WTC11 (cell line): ENCODE results near the gene GIGYF2. TPM values are rescaled to one million over a fixed set of nuclear protein-coding genes. Genes with fewer than 3 reads are reported as not detected.

Experiments
- ATAC-seq: fragments of 200-7000 bp; cut with Tn5 transposase; 2 replicates; pipeline ENCODE4 v1.10.0; 2021; ENCODE audit warnings: mild to moderate bottlenecking, moderate library complexity
- Bru-seq: library from RNA; stranded (reverse); fragments of 400-500 nt; gene quantifications from one replicate; lab custom pipeline; 2021; lab: Mats Ljungman, UMichigan
- CTCF ChIA-PET: fragments of 300-600 bp; sonication (Branson Sonifier 250); formaldehyde crosslinking; loops from one replicate; lab custom pipeline; 2021; ENCODE audit warnings: antibody characterized with exemption; lab: Charles Lee
- POLR2A ChIA-PET: fragments of 350-600 bp; sonication (Branson Sonifier 250); formaldehyde crosslinking; loops from one replicate; lab custom pipeline; 2021; ENCODE audit warnings: antibody characterized with exemption; lab: Charles Lee
- DNase-seq: peaks from one replicate; pipeline ENCODE4 v3.0.0; 2021; ENCODE audit warnings: low spot score
- H3K27ac Mint-ChIP-seq: 2 replicates; pipeline ENCODE4 v1.8.0; 2021; ENCODE audit warnings: mixed read lengths
- H3K27me3 Mint-ChIP-seq: 2 replicates; pipeline ENCODE4 v1.8.0; 2021; ENCODE audit warnings: low read depth, mild to moderate bottlenecking, moderate library complexity, mixed read lengths
- H3K36me3 Mint-ChIP-seq: 2 replicates; pipeline ENCODE4 v1.8.0; 2021; ENCODE audit warnings: mixed read lengths
- H3K4me1 Mint-ChIP-seq: 2 replicates; pipeline ENCODE4 v1.8.0; 2022; ENCODE audit warnings: mixed read lengths
- H3K4me3 Mint-ChIP-seq: 2 replicates; pipeline ENCODE4 v1.8.0; 2021; ENCODE audit warnings: mild to moderate bottlenecking, moderate library complexity, mixed read lengths
- H3K9me3 Mint-ChIP-seq: 2 replicates; pipeline ENCODE4 v1.8.0; 2021; ENCODE audit warnings: mixed read lengths
- ARID4B ChIP-seq: sonication (generic); formaldehyde crosslinking; IDR thresholded peaks from 2 replicates; pipeline ENCODE4 v1.8.0; 2023; ENCODE audit warnings: missing genetic modification reagents, mild to moderate bottlenecking, borderline replicate concordance
- ATF1 ChIP-seq: sonication (generic); formaldehyde crosslinking; IDR thresholded peaks from 2 replicates; pipeline ENCODE4 v1.8.1; 2023; ENCODE audit warnings: mild to moderate bottlenecking, moderate library complexity, missing genetic modification reagents
- E2F1 ChIP-seq: sonication (generic); formaldehyde crosslinking; IDR thresholded peaks from 2 replicates; pipeline ENCODE4 v1.8.0; 2022; ENCODE audit warnings: mild to moderate bottlenecking, missing genetic modification reagents
- E2F4 ChIP-seq: sonication (generic); formaldehyde crosslinking; IDR thresholded peaks from 2 replicates; pipeline ENCODE4 v1.8.1; 2022; ENCODE audit warnings: low read depth, mild to moderate bottlenecking, moderate library complexity, missing genetic modification reagents, borderline replicate concordance
- ELF4 ChIP-seq: sonication (generic); formaldehyde crosslinking; IDR thresholded peaks from 2 replicates; pipeline ENCODE4 v1.8.1; 2022; ENCODE audit warnings: low read depth, mild to moderate bottlenecking, moderate library complexity, missing genetic modification reagents
- ETV6 ChIP-seq: sonication (generic); formaldehyde crosslinking; IDR thresholded peaks from 2 replicates; pipeline ENCODE4 v1.8.1; 2022; ENCODE audit warnings: mild to moderate bottlenecking, missing genetic modification reagents
- FOXP1 ChIP-seq: sonication (generic); formaldehyde crosslinking; IDR thresholded peaks from 2 replicates; pipeline ENCODE4 v1.8.0; 2022; ENCODE audit warnings: missing genetic modification reagents, mild to moderate bottlenecking, moderate library complexity, borderline replicate concordance
- FOXP4 ChIP-seq: sonication (generic); formaldehyde crosslinking; IDR thresholded peaks from 2 replicates; pipeline ENCODE4 v1.8.0; 2022; ENCODE audit warnings: mild to moderate bottlenecking, missing genetic modification reagents
- GABPB1 ChIP-seq: sonication (generic); formaldehyde crosslinking; IDR thresholded peaks from 2 replicates; pipeline ENCODE4 v1.8.1; 2023; ENCODE audit warnings: mild to moderate bottlenecking, missing genetic modification reagents
- HMGXB4 ChIP-seq: sonication (generic); formaldehyde crosslinking; IDR thresholded peaks from 2 replicates; pipeline ENCODE4 v1.8.1; 2023; ENCODE audit warnings: mild to moderate bottlenecking, moderate library complexity, missing genetic modification reagents
- MYBL2 ChIP-seq: sonication (generic); formaldehyde crosslinking; IDR thresholded peaks from 2 replicates; pipeline ENCODE4 v1.8.1; 2023; ENCODE audit warnings: mild to moderate bottlenecking, moderate library complexity, missing genetic modification reagents
- NFATC4 ChIP-seq: fragments of 250-450 bp; sonication (Bioruptor Pico); IDR thresholded peaks from 2 replicates; pipeline ENCODE4 v1.9.0; 2021; ENCODE audit warnings: mild to moderate bottlenecking
- NFE2L1 ChIP-seq: sonication (generic); formaldehyde crosslinking; IDR thresholded peaks from 2 replicates; pipeline ENCODE4 v1.8.1; 2023; ENCODE audit warnings: missing genetic modification reagents
- NR1H2 ChIP-seq: sonication (generic); formaldehyde crosslinking; IDR thresholded peaks from 2 replicates; pipeline ENCODE4 v1.9.0; 2021; ENCODE audit warnings: mild to moderate bottlenecking, moderate library complexity, missing genetic modification reagents
- NR2C2 ChIP-seq: sonication (generic); formaldehyde crosslinking; IDR thresholded peaks from 2 replicates; pipeline ENCODE4 v1.8.0; 2022; ENCODE audit warnings: mild to moderate bottlenecking, missing genetic modification reagents
- PRDM15 ChIP-seq: sonication (generic); formaldehyde crosslinking; IDR thresholded peaks from 2 replicates; pipeline ENCODE4 v1.8.0; 2022; ENCODE audit warnings: missing genetic modification reagents
- PRRX2 ChIP-seq: fragments of 250-450 bp; sonication (Bioruptor Pico); IDR thresholded peaks from 2 replicates; pipeline ENCODE4 v1.8.0; 2021; ENCODE audit warnings: mild to moderate bottlenecking
- TCF7 ChIP-seq: sonication (generic); formaldehyde crosslinking; IDR thresholded peaks from 2 replicates; pipeline ENCODE4 v1.8.0; 2022; ENCODE audit warnings: mild to moderate bottlenecking, low read depth, missing genetic modification reagents, moderate library complexity
- ZNF219 ChIP-seq: sonication (generic); formaldehyde crosslinking; IDR thresholded peaks from 2 replicates; pipeline ENCODE4 v1.8.0; 2023; ENCODE audit warnings: missing genetic modification reagents, mild to moderate bottlenecking, borderline replicate concordance
- ZNF232 ChIP-seq: sonication (generic); formaldehyde crosslinking; IDR thresholded peaks from 2 replicates; pipeline ENCODE4 v1.8.0; 2022; ENCODE audit warnings: mild to moderate bottlenecking, missing genetic modification reagents
- ZNF423 ChIP-seq: fragments of 250-450 bp; sonication (Bioruptor Pico); IDR thresholded peaks from 2 replicates; pipeline ENCODE4 v2.1.2; 2022; ENCODE audit warnings: mild to moderate bottlenecking, moderate library complexity
- long read RNA-seq, 3 experiments: library from RNA in 1 of 3; library from capped mRNA in 1 of 3; library from polyadenylated mRNA in 1 of 3; unstranded in 2 of 3; stranded (forward) in 1 of 3; transcript quantifications; one replicate each; pipeline ENCODE4 v2.0.0, GENCODE V29; 2021
- total RNA-seq: library from RNA; stranded (reverse); gene quantifications from 3 replicates; pipeline ENCODE4 v1.2.3, GENCODE V29; 2021

The GIGYF2 gene
- total RNA-seq (49.3 to 53.1 TPM (median 52.0 TPM) in 3 replicates), Bru-seq, nascent RNA (percentile 85 among the genes with signal in this experiment)
- long read RNA-seq, experiment 1, full-length matches to known transcripts = 35 of 163 reads
- long read RNA-seq, experiment 1, partial matches to known transcripts = 45 of 163 reads
- long read RNA-seq, experiment 1, other reads (novel, unspliced or antisense) = 83 of 163 reads
- long read RNA-seq, experiment 2, partial matches to known transcripts = 18 of 28 reads
- long read RNA-seq, experiment 2, other reads (novel, unspliced or antisense) = 9 of 28 reads
- long read RNA-seq, experiment 3, partial matches to known transcripts = 3 of 7 reads
- long read RNA-seq, experiment 3, other reads (novel, unspliced or antisense) = 3 of 7 reads

GRCh38 chr2:232697059-232697806 lies at the start of gene GIGYF2:
Gene GIGYF2 (plus strand): TSS chr2:232697331. CDS start chr2:232735198, 37,867 bp downstream.
- Mint-ChIP-seq H3K36me3 (peaks cover 7% of the 10 kb centered on the region; the same call in 1 of the 2 replicates), H3K27ac (peak within 1 kb of the TSS; percentile 78), H3K4me1 (peaks cover 33% of the 10 kb centered on the region), H3K27me3 (no peaks in the 10 kb centered on the region), H3K9me3 (0 out of 2 replicates have a peak, but pooled peaks cover 3% of the 10 kb centered on the region), H3K4me3 (peak within 1 kb of the TSS; percentile 98)
- POLR2A ChIA-PET = no interaction called here
- DNase-seq (peak; percentile 98), ATAC-seq (peak; percentile 93)
- CTCF ChIA-PET = interaction anchor here (0.9 to 1.0 kb wide), 2 partner anchors 10 to 12 kb away, joined by 3 to 5 read pairs; no protein-coding TSS in a partner anchor
- peak; percentile 60 for TF ChIP-seq ETV6 (CRISPR knock-in tag)
- TF ChIP-seq ZNF423 (CRISPR knock-in tag) = no peak
- TF ChIP-seq ATF1 (CRISPR knock-in tag) = no peak
- peak; percentile 59; the same call in 1 of the 2 replicates for TF ChIP-seq ZNF232 (CRISPR knock-in tag)
- TF ChIP-seq PRRX2 (CRISPR knock-in tag) = no peak
- TF ChIP-seq ELF4 (CRISPR knock-in tag) = no peak
- no peak for TF ChIP-seq ZNF219 (CRISPR knock-in tag)
- peak; percentile 76; the same call in 1 of the 2 replicates for TF ChIP-seq FOXP1
- TF ChIP-seq NFATC4 (CRISPR knock-in tag) = no peak
- TF ChIP-seq TCF7 (CRISPR knock-in tag) = peak; percentile 74; the same call in 1 of the 2 replicates
- TF ChIP-seq MYBL2 = no peak
- no peak for TF ChIP-seq E2F1 (CRISPR knock-in tag)
- TF ChIP-seq FOXP4 (CRISPR knock-in tag) = peak; percentile 59; the same call in 1 of the 2 replicates
- TF ChIP-seq PRDM15 (CRISPR knock-in tag) = peak; percentile 69; the same call in 1 of the 2 replicates
- no peak for TF ChIP-seq NR1H2 (CRISPR knock-in tag)
- TF ChIP-seq ARID4B (CRISPR knock-in tag) = 0 out of 2 replicates have a peak, but pooled peaks have one; percentile 77
- TF ChIP-seq GABPB1 (CRISPR knock-in tag) = peak; percentile 45
- TF ChIP-seq HMGXB4 (CRISPR knock-in tag) = peak; percentile 90
- TF ChIP-seq E2F4 (CRISPR knock-in tag) = no peak
- TF ChIP-seq NFE2L1 (CRISPR knock-in tag) = peak; percentile 64; the same call in 1 of the 2 replicates
- TF ChIP-seq NR2C2 (CRISPR knock-in tag) = no peak
